Mucosa of descending colon (tissue), 3 donors: ENCODE measurements around the gene LLGL2. TPM values are rescaled to one million over a fixed set of nuclear protein-coding genes. Genes with fewer than 3 reads are reported as not detected.
"Not testable (repeated sequence)": the region's sequence is repeated elsewhere in the genome, so short reads cannot be mapped to it uniquely, and the experiment has no call there.

Experiments
- ATAC-seq: fragments of 200-7000 bp; cut with Tn5 transposase; one replicate; pipeline ENCODE4 v1.9.1; 2020; ENCODE audit warnings: mild to moderate bottlenecking, moderate library complexity
- DNase-seq, 3 donors: peaks; one replicate each; pipeline ENCODE4 v3.0.0-alpha.2; 2020
- H3K36me3 ChIP-seq: fragments of 200-600 bp; one replicate; pipeline ENCODE4 v1.8.0; 2021; ENCODE audit warnings: low read depth, mild to moderate bottlenecking
- H3K4me1 ChIP-seq: fragments of 200-600 bp; one replicate; pipeline ENCODE4 v1.8.0; 2021; ENCODE audit warnings: low read depth, mild to moderate bottlenecking
- H3K4me3 ChIP-seq: fragments of 200-600 bp; one replicate; pipeline ENCODE4 v1.8.0; 2021; ENCODE audit warnings: mild to moderate bottlenecking
- H3K9me3 ChIP-seq: fragments of 200-600 bp; one replicate; pipeline ENCODE4 v1.8.0; 2021; ENCODE audit warnings: mild to moderate bottlenecking
- CTCF ChIP-seq: fragments of 200-600 bp; IDR thresholded peaks from one replicate; pipeline ENCODE4 v1.8.0; 2022; ENCODE audit warnings: antibody characterized with exemption, mild to moderate bottlenecking
- intact Hi-C, 2 donors: fragments of 100-400 bp; cut with DNase I in 1 of 2; cut with micrococcal nuclease in 1 of 2; formaldehyde crosslinking; loops; one replicate each; pipeline versions ENCODE4 v1.11.0 to v1.11.1; 2022; cut with DNase I, micrococcal nuclease
- total RNA-seq, 3 donors: library from RNA; stranded (reverse); fragmentation: NEBNext Ultra II Directional in 2 of 3; extraction: Animal tissue kit (Norgen Biotek cat#: 25700) in 2 of 3; gene quantifications; one replicate each; pipeline versions ENCODE4 v1.2.1 to v1.2.4, GENCODE V29; 2021 to 2023
- donor health status: DM: no; HTN: no; CAD: no; lungs with moderate emphysema.
- donor health status: DM: no; HTN: no; CAD: no.
- donor health status: DM: no; HTN: yes; CAD: no.

Gene LLGL2
- total RNA-seq, 3 donors from 2014 or later = 269 to 590 (median 405) TPM

- Histone ChIP-seq H3K36me3 (no peaks in the 10 kb centered on the region), H3K4me3 (no peak overlapping the region), H3K4me1 (peaks cover 38% of the 10 kb centered on the region), H3K9me3 (no peaks in the 10 kb centered on the region)
- no peak for TF ChIP-seq CTCF
- DNase-seq (no peak), ATAC-seq (no peak)
- intact Hi-C loops = no loop called here
These were observed 50.2 kb downstream of the LLGL2 start for GRCh38 chr17:75575728-75576127.

DNA sequence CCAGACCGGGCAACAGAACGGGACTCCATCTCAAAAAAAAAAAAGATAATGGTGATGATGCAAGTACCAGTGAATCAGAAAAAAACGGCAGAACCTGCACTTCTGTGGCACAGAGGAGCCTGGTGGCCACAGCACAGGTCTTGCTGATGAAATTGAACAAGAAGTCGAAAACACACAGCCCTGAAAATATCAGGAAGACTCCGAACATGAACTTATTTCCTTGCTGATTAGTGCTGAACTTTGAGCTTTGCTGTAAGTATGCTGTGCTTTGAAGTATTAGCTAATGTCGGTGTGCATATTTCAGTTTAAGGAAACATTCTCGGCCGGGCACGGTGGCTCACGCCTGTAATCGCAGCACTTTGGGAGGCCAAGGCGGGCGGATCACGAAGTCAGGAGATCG, 51.2 kb downstream of the LLGL2 start:
- no peak overlapping the region for H3K4me3 ChIP-seq
- DNase-seq (no peak), ATAC-seq (peak; percentile 29)
- H3K4me1 ChIP-seq = peaks cover 38% of the 10 kb centered on the region
- H3K36me3 ChIP-seq = no peaks in the 10 kb centered on the region
- H3K9me3 ChIP-seq = no peaks in the 10 kb centered on the region
- intact Hi-C loops = no loop called here
- TF ChIP-seq CTCF = no peak

DNA sequence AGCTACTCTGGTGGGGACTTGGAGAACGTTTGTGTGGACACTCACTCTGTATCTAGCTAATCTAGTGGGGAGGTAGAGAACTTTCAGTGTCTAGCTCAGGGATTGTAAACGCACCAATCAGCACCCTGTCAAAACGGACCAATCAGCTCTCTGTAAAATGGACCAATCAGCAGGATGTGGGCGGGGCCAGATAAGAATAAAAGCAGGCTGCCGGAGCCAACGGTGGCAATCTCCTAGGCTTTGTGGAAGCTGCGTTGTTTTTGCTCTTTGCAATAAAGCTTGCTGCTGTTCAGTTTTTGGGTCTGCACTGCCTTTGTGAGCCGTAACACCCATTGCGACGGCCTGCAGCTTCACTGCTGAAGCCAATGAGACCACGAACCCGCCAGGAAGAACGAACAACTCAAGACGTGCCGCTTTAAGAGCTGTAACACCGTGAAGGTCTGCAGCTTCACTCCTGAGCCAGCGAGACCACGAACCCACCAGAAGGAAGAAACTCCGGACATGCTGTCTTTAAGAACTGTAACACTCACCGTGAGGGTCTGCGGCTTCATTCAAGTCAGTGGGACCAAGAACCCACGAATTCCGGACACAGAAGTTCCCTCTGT, 55.7 kb downstream of the LLGL2 start:
- intact Hi-C loops, DNase-seq, H3K36me3 ChIP-seq: not testable (repeated sequence)

DNA sequence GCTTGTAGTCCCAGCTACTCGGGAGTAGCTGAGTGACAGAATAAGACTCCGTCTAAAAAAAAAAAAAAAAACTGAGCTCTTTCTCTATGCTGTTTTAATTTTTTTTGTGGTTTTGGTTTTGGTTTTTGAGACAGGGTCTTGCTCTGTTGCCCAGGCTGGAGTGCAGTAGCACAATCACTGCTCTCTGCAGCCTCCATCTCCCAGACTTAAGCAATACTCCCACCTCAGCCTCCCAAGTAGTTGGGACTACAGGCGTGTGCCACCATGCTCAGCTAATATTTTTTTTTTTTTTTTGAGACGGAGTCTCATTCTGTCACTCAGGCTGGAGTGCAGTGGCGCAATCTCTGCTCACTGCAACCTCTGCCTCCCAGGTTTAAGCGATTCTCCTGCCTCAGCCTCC, 57.7 kb downstream of the LLGL2 start:
- H3K4me3 ChIP-seq, intact Hi-C loops, H3K9me3 ChIP-seq, H3K36me3 ChIP-seq, ATAC-seq, DNase-seq: not testable (repeated sequence)
- peaks cover 26% of the 10 kb centered on the region for H3K4me1 ChIP-seq

More for the DNA sequence above, 55.7 kb downstream of the LLGL2 start:
- peaks cover 28% of the 10 kb centered on the region for H3K4me1 ChIP-seq
- not testable (repeated sequence) for H3K9me3 ChIP-seq, H3K4me3 ChIP-seq, ATAC-seq

GRCh38 chr17:75584849-75585175, 59.3 kb downstream of the LLGL2 start:
- ATAC-seq (no peak), DNase-seq (no peak)
- TF ChIP-seq CTCF = no peak
- Histone ChIP-seq H3K9me3 (no peaks in the 10 kb centered on the region), H3K4me1 (peaks cover 20% of the 10 kb centered on the region), H3K36me3 (no peaks in the 10 kb centered on the region), H3K4me3 (no peak overlapping the region)
- intact Hi-C loops = no loop called here

GRCh38 chr17:75587675-75588595, 62.4 kb downstream of the LLGL2 start, which contains the start of gene MYO15B:
TSS of gene MYO15B (plus strand) at chr17:75587800. CDS start at chr17:75588058, 258 bp downstream.
- no peaks in the 10 kb centered on the region for H3K36me3 ChIP-seq
- intact Hi-C loops = no loop called here
- peaks cover 17% of the 10 kb centered on the region for H3K4me1 ChIP-seq
- no peaks in the 10 kb centered on the region for H3K9me3 ChIP-seq
- peak within 1 kb of the TSS; percentile 24 for H3K4me3 ChIP-seq
- DNase-seq (peak; percentile 54 to 82 (median 74)), ATAC-seq (peak; percentile 36)
- TF ChIP-seq CTCF = no peak
